ENCODE results near the gene SORL1-AS1.

SORL1-AS1 gene

DNA sequence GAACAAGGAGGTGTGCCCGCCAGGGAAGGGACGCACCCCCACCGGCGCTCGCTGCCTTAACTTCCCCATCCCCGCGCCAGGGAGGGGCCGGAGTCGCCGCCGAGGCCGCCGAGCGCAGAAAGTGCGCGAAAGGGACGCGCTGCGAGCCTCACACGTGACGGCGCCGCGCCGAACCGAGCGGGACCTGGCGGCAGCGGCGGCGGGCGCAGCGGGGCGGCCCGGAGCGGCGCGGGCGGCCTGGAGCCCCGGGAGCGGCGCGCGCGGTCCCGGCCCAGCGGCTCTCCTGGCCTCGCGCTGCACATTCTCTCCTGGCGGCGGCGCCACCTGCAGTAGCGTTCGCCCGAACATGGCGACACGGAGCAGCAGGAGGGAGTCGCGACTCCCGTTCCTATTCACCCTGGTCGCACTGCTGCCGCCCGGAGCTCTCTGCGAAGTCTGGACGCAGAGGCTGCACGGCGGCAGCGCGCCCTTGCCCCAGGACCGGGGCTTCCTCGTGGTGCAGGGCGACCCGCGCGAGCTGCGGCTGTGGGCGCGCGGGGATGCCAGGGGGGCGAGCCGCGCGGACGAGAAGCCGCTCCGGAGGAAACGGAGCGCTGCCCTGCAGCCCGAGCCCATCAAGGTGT is 670 bp downstream of the SORL1-AS1 start, which contains the start of gene SORL1:
Gene SORL1, plus strand, starts transcription at position 329 of the 623 bp plus-strand sequence. Its CDS starts 18 bp downstream, at position 347.
- peak; percentile 54 for DNase-seq (ENCODE audit: low read depth)

DNA sequence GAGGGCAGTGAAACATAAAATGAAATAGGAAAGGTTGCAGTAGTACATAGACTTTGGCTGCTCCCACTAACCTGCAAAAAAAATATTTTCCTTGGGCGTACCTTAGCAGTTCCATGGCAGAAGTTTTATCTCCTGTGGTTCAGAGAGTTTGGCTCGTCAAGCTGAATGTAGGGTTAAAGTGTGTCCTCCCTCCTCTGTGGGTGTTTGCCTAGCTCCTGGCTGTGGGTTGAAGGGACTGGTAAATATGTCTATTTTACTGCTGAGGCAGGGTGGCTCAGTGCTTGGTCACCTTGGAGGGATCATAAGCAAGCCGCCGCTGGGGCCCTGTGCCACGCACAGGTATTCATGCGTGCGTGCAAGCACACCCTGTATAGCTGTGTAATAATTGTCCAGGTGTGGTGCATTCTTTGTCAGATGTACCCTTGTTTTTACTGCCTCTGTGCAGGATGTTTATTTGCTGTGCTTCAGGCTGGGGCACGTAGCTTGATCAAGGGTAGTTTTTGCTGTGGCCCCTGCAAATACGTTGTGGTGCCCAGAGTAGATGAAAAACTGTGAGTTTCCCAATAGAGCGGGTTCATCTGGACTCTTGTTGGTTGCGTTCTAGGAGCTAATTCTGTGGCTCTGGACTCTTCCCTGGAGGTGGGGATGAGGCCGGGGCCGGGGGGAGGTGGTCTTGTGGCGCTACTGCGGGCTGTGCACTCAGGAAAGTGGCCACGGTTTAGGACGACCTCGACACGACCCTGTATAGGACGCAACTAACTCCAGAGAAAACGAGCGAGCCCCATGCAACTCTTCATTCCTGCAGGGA is 1.4 kb downstream of the SORL1-AS1 start:
- DNase-seq (ENCODE audit: low read depth) = no peak

DNA sequence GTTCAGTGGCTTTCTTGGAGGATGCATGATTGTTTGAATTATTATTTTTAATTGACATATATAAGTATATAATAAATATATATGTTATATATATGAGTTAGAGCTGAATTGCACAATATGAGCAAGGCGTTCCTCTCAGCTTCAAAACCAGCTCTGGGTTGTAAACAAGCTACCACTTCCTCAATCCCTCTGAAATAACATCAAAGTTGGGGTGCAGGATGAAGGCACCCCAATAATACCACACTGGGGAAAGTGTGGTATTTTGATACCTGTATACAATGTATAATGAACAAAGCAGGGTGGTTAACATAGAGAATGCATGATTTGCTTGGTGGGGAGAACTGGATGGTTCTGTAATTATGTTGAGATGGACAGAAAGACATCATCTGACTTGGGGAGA is 2.4 kb downstream of the SORL1-AS1 start:
- DNase-seq (ENCODE audit: low read depth) = no peak

DNA sequence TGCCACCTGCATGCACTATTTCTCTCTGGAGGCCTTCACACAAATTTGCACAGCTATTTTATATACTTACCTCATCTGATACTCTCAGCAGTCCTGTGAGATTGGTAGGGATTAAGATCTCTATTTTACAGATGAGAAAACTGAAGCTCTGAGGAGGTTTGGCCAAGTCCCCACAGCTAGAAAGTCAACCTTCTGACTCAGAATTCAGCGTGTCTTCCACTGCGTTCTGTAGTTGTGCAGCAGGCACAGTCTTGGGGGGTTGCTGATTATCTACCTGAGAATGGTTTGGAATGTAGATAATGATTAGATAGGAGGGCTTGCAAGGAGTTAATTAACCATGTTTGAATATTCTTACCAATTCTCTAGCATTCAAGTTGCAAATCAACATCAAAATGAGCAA is 3.1 kb downstream of the SORL1-AS1 start:
- DNase-seq (ENCODE audit: low read depth) = no peak

DNA sequence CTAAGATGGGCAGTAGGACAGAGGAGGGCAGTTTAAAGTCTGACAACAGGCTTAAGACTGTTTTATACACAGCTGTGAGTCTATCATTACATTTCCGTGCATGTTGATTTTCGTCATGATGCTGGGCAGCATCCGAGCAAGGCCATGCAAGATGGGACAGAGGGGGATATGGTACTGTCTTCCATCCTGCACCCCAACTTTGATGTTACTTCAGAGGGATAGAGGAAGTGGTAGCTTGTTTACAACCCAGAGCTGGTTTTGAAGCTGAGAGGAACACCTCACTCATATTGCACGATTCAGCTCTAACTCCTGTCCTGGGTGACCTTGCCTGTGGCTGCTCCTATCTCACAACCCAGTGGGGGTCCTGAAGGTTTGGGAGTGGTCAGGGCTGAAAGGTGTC is 3.6 kb downstream of the SORL1-AS1 start:
- no peak for DNase-seq (ENCODE audit: low read depth)

DNA sequence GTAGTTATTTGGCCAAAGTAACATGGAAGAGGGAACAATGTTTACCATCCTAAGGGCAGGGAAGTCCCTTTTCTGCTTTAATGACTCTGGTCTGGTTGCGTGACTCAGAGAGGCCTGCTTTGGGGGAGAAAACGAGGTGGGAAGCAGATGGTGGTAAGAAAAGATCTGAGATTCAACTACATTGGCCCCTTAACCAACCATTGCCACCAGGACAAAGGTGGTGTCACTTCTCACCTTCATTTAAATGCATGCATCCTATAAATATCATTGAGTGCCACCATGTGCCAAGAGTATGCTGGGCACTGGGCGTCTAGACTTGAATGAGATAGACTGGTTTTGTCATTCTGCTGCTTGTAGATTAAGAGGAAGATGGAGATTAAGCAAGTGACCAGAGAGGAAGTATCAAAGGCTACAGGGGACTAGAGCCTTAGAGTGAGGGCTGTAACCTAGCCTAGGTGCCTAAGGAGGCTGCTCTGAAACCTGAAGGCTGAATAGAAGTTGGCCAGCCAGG is 4.3 kb downstream of the SORL1-AS1 start:
- DNase-seq (ENCODE audit: low read depth) = no peak

DNA sequence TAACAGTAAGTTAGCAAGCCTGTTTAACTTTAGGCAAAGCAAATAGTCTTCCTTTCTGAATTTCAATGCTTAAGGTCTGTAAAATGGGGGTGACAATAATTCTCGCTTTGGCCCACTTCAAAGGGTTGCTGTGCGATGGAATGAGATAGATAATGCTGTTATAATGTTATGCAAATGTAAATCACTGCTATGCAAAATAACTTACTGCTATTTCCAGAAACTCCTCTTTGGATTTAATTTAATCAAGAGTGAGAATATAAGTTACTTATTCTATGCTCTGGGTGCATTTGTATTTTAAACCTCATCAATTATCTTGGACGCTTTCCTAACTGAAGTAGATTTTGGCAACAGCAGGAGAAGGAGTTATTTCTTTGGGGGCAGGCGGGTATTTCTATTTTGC is 4.8 kb downstream of the SORL1-AS1 start:
- no peak for DNase-seq (ENCODE audit: low read depth)

DNA sequence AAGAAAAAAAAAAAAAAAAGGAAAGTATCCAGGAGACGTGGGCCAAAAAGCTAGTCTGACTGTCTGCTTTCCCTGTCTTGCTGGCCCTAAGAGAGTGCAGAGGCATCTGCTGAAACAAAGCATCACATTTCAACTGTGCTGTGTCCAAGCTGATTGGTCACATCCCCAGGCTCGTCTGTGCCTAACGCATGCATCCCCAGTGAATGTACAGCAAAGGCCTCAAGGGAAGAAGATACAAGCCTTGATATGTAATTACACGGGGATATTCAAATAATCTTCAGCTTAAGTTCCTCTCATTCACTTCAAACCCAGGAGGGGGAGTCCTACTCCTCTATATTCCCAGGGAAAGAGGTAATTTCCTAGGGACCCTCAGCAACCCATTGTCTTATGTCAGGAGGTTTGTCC is 6.0 kb downstream of the SORL1-AS1 start:
- DNase-seq (ENCODE audit: low read depth) = peak; percentile 48

DNA sequence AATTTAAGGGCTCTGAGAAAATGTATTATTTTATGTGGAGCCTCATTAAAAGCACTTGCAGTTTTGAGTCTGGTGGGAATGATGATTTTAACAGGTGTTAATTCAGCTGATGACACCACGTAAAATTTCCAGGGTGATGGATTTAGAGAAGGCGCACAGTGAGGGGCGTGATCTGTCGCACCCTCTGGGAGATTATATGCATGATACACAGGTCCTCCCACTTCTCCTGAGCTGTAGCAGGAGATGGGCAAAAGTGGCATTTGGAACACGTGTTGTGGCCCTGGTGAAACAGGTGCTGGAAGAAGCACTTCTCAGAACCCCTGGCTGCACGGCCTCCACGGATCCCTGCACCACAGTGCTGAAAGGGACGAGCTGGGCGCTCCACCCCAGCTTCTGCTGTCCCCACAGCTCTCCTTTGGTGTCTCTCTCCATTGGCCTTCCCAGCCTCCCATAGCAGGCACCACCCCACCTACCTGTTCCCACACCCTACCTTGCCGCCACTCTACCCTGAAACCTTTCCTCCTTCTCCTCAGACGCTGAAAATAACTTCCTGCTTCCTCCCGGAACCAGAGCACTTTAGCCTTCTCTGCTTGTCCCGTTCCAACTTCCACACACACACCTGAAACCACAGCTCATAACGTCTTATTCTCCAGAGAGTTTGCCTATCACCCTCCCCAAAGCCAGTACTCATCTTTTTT is 7.5 kb downstream of the SORL1-AS1 start:
- DNase-seq (ENCODE audit: low read depth) = no peak

DNA sequence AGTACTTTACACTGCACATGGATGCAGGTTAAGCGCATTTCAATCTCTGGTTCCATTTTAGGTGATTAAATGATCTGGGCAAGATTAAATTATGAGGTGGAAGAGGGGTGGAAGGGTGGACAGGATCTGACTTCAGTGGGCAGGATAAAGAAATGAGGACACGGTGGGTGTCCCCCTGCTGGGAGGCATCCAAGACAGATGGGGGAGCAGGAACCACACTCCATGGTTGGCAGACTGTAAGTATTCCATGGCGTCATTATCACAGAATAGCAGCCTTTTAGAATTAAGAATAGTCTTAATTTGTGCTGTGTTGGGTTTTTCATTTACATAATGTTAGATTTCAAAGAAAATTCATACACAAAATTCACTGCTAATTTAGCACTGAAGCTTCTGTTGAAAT is 8.2 kb downstream of the SORL1-AS1 start:
- DNase-seq (ENCODE audit: low read depth) = no peak

DNA sequence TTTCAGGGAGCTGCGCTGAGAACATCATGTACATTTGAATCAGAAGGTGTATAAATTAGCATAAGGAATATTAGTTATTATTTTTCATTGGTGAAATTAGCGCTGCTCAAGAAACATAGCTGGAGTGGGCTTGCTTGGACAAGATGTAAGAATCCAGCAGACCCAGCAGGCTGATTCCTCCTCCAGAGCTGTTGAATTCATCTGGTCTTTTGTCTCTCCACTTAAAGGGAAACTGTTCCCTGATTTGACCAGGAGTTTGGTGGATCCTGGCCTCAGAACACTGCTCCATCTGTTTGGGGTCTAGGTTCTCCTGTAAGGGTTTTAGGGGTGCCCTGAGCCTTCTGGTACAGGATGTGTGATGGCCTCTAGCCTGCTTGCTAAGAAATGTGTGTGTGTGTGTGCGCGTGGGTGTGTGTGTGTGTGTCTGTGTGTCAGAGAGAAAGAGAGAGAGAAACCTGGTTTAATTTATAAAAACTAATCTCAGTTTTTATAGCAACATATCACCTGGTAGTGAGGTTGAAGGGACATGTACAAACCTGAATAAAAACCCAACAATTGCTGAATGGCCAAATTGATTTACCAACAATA is 9.0 kb downstream of the SORL1-AS1 start:
- no peak for DNase-seq (ENCODE audit: low read depth)

DNA sequence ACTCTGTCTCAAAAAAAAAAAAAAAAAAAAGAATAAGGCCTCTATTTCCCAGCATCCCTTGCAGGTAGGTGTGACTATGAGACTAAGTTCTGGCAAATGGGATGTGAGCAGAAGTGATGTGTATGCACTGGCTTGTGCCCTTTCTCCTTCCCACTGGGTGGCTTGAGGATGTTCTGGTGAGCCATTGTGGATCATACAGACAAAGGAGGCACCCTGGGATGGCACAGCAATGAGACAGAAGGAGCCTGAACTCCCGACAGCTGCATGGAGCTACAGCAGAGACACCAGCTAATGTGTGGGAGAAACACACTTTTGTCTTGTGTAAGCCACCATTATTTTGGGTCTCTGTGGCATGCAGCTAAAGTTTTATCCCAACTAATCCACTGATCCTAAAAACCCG is 11.2 kb downstream of the SORL1-AS1 start:
- DNase-seq (ENCODE audit: low read depth) = no peak

DNA sequence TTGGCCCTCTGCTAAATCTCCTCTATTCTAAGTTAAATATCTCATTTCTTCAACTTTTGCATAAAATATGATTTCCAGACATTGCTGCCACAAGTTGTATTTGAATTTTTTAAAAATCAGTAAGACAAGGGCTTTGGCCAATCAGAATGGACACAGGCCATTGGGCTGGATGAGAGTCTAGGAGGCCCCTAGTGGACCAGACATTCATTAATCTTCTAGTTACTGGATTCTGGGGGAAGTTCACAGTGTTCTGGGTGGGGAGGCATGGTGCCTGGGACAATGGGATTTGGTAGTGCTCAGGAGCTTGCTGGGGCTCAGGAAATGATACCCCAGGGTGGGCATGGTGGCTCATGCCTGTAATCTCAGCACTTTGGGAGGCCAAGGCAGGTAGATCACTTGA is 13.0 kb downstream of the SORL1-AS1 start:
- DNase-seq (ENCODE audit: low read depth) = no peak

DNA sequence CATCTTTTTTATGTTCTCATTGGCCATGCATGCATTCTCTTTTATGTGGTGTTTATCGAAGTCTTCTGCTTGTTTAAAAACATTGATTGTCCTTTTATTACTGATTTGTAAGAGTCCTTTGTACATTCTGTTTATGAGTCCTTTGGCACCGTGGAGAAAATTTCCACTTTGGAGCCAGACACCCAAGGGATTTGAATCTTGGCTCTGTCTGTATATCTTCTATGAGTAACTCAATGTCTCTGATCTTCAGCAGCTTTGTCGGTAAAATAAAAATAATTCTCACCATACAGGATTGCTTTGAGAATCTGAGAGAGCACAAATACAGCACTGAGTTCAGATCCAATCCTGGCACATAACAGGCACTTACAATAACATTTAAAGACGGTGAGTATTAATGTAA is 13.4 kb downstream of the SORL1-AS1 start:
- DNase-seq (ENCODE audit: low read depth) = no peak

DNA sequence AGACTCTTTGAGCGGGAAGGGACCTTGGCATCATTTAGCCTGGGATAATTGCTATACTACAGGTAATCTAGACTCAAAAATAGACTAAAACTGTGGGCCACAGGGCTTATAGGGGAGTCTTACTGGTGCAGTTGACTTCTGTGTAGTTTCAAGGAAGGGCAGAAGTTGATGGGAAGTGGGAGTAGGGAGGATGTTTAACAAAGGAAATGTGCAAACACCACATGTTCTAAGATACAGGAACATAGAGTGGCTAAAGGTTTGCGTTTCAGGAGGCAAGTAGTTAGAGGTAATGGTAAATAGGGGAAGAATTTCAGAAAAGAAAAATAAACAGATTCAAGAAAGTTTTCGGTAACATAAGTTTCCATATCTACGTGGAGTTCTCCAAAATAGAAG is 15.1 kb downstream of the SORL1-AS1 start:
- DNase-seq (ENCODE audit: low read depth) = no peak

DNA sequence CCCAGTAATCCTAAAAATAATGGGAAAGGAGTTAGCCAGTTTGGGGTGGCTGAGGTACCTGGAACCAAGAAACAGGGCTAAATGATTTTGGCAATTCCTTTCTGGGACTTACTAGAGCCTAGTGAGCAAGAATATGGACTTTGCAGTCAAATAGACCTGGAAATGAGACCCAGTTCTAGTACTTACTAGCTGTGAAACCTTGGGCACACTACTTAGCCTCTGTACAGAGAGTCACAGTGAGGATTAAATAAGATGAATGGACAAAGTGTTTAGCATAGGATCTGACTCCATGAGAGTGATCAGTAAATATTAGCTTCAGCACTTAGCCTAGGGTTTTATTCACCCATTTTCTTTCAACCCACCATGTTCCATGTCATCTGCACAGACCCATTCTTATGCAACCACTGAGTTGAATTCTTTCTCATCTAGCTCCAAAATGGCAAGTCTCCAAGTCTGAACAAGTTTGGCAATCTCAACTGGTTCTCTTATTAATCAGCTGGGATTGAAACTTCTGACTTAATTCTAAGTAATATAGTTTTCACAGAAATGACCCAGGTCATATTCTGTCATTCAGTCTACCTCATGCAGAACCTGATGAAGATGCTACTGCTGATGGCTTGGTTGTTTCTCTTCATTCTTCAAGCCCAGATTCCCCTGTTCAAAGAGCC is 15.6 kb downstream of the SORL1-AS1 start:
- DNase-seq (ENCODE audit: low read depth) = peak; percentile 16

DNA sequence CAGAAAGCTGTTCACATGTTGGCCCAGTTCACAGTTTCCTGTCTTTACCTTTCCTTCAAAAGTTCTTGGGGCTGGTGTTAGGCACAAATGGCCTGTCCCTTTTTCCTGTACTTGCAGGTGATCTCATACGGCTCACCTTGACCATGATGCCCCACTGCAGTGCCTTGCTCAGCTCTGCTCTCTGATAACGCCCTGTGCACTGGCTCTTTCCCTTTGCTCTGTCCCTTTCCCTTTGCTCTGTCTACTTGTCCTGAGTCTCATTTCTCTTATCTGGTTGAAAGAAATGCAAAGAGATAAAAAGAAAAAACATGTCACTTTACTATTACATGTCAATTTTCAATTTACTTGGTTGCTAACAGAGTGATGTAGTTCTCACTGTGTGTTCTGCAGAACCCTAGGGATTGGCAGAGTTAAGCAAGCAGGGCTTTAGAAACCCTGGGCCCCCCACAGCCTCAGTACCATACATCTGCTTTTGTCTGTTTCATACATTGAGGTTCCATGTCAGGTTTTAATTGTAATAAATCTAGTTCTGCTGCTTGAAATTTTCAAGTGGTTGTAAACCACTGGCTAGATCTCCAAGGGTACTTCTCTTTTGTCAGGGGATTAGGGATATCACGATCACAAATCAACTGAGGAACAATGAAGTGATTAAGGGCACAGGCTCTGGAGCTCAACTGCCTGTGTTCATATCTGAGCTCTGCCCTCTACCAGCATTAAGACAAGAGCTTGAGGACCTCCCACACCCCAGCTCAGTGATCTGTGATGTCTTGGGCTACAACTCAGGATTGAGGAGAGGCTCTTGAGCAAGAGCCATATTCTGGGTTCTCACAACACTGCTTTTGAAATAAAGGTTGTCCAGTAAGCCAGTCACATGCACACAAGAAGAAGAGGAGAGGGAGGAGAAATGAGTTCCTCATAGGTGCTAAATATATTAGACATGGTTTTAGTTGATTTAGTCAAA is 16.9 kb downstream of the SORL1-AS1 start:
- no peak for DNase-seq (ENCODE audit: low read depth)

DNA sequence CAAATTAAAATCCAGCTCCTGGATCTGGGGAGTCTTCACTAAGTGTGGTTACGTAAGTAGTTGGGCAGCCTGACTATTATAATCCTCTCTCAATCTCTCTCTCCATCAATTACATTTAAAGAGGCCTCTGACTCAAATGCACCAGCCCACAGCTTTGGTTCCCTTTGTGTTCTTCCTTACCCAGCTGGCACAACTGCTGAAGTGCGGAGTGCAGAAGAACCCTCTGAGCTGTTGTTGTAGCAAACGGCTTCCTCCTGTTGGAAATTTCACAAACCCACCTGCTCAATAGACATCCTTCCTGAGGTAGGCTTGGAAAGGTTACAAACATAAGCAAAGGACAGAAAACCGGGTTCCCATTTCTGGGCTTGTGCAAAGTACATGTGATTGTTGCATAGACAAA is 17.6 kb downstream of the SORL1-AS1 start:
- no peak for DNase-seq (ENCODE audit: low read depth)

DNA sequence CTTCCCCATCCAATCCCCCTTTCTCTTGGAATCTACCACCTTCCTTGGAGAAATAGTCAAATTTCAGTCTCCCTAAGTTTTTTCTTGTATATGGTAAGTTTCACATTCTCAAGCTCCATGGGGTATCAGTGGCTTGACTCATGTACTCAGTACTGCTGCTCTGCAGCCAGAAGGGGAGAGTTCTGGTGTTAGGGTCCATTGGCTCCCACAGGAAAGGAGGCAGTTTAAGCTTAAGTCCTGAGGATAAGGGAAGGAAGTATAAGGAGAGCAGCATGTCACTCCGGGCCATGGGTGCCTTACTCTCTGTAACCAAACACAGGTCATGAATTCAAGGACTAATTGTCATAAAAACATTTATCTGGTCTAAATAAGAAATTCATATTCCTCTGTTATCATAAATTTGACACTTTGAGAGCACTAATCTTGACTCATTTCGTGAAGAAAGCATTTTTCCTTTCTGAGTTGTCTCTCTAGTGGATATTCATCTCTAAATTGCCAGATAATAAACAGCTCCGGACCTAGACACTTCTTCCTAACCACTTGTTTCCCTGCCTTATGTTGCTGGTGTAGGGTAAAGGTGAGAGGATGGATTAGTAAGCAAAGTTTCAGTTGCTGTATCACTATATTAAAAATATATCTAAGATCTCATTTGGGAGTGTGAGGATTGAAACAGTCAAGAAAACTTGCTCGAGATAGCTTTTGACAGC is 20.8 kb downstream of the SORL1-AS1 start:
- DNase-seq (ENCODE audit: low read depth) = no peak

DNA sequence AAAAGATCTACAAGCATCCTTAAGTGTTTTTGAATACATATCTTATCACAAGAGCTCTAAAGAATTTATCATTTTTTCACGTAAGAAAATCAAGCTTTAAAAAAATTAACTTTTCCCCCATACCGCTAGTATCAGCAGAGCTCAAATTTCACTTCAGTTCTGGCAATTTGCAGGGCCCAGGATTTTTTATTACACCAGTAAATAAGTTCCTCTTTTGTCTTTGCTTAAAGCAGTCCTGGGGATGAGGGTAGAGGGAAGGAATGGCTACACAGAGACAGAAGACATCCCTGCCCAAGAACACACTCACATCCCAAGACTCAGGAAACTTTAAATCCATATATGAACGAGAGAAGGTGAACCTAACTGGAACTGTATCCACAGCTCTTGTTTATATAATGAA is 23.2 kb downstream of the SORL1-AS1 start:
- no peak for DNase-seq (ENCODE audit: low read depth)
